HepG2 (cell line): ENCODE results near the gene ARHGEF39. TPM values are rescaled to one million over a fixed set of nuclear protein-coding genes. Genes with fewer than 3 reads are reported as not detected.

Experiments used
- CENPT ChIP-seq: sonication (generic); formaldehyde crosslinking; IDR thresholded peaks from 2 replicates; pipeline ENCODE4 v1.8.0; 2022; ENCODE audit warnings: low read depth, mild to moderate bottlenecking, moderate library complexity, missing genetic modification reagents
- FOXA1 ChIP-seq, 2 experiments: fragments of 450-650 bp in 1 of 2; sonication (generic) in 1 of 2; formaldehyde crosslinking in 1 of 2; IDR thresholded peaks; 2 replicates each; pipeline versions ENCODE4 v1.4.0 to v1.6.1; 2016 to 2020; ENCODE audit warnings: missing genetic modification reagents in 1 of 2
- HNRNPH1 ChIP-seq: fragments of 200-400 bp; formaldehyde crosslinking; optimal IDR thresholded peaks from 2 replicates; pipeline ENCODE3; 2017; ENCODE audit warnings: mild to moderate bottlenecking, low read depth, low read length
- IKZF1 ChIP-seq: fragments of 450-650 bp; IDR thresholded peaks from 2 replicates; pipeline ENCODE4 v1.7.1; 2016
- NAIF1 ChIP-seq: sonication (generic); formaldehyde crosslinking; IDR thresholded peaks from 2 replicates; pipeline ENCODE4 v1.5.0; 2020; ENCODE audit warnings: mild to moderate bottlenecking, missing genetic modification reagents, borderline replicate concordance
- NR2F1 ChIP-seq, 2 experiments: fragments of 450-650 bp in 1 of 2; formaldehyde crosslinking in 1 of 2; IDR thresholded peaks; 2 replicates each; pipeline versions ENCODE4 v1.5.0 to v1.6.1; 2016 to 2020; ENCODE audit warnings: mild to moderate bottlenecking in 1 of 2, missing compliant biosample characterization in 1 of 2, missing genetic modification reagents in 1 of 2, moderate library complexity in 1 of 2
- PHF8 ChIP-seq: sonication (generic); formaldehyde crosslinking; IDR thresholded peaks from 2 replicates; pipeline ENCODE4 v1.5.0; 2020; ENCODE audit warnings: missing genetic modification reagents
- RBFOX2 ChIP-seq: fragments of 200-400 bp; formaldehyde crosslinking; IDR thresholded peaks from 2 replicates; pipeline ENCODE4 v1.6.1; 2017; ENCODE audit warnings: low read depth, mild to moderate bottlenecking, low read length
- SIX1 ChIP-seq: sonication (generic); formaldehyde crosslinking; IDR thresholded peaks from 2 replicates; pipeline ENCODE4 v1.4.0; 2020; ENCODE audit warnings: missing genetic modification reagents, borderline replicate concordance
- SMARCE1 ChIP-seq: fragments of 450-650 bp; IDR thresholded peaks from 2 replicates; pipeline ENCODE4 v1.6.1; 2017; ENCODE audit warnings: borderline replicate concordance
- SNAI1 ChIP-seq: sonication (generic); formaldehyde crosslinking; IDR thresholded peaks from 2 replicates; pipeline ENCODE4 v1.5.0; 2020; ENCODE audit warnings: mild to moderate bottlenecking, missing genetic modification reagents, borderline replicate concordance
- TRAFD1 ChIP-seq: sonication (generic); formaldehyde crosslinking; IDR thresholded peaks from 2 replicates; pipeline ENCODE4 v1.5.1; 2020; ENCODE audit warnings: missing genetic modification reagents, mild to moderate bottlenecking, borderline replicate concordance
- ZBTB10 ChIP-seq: sonication (generic); formaldehyde crosslinking; IDR thresholded peaks from 2 replicates; pipeline ENCODE4 v1.4.0; 2020; ENCODE audit warnings: missing genetic modification reagents, borderline replicate concordance
- ZFYVE20 ChIP-seq: sonication (generic); formaldehyde crosslinking; IDR thresholded peaks from 2 replicates; pipeline ENCODE4 v1.8.0; 2023; ENCODE audit warnings: low read depth, mild to moderate bottlenecking, moderate library complexity, missing genetic modification reagents, borderline replicate concordance
- ZNF20 ChIP-seq: sonication (generic); formaldehyde crosslinking; IDR thresholded peaks from 2 replicates; pipeline ENCODE4 v1.4.0; 2020; ENCODE audit warnings: mild to moderate bottlenecking, moderate library complexity, missing genetic modification reagents
- ZNF256 ChIP-seq: sonication (generic); formaldehyde crosslinking; conservative IDR thresholded peaks from 2 replicates; pipeline ENCODE4 v1.4.0; 2020; ENCODE audit warnings: missing genetic modification reagents
- ZNF282 ChIP-seq: fragments of 450-650 bp; IDR thresholded peaks from 2 replicates; pipeline ENCODE4 v1.6.1; 2018; ENCODE audit not compliant: partially characterized antibody
- ZNF776 ChIP-seq: sonication (generic); formaldehyde crosslinking; IDR thresholded peaks from 2 replicates; pipeline ENCODE4 v1.4.0; 2020; ENCODE audit warnings: mild to moderate bottlenecking, missing genetic modification reagents
- ZNF777 ChIP-seq: sonication (generic); formaldehyde crosslinking; IDR thresholded peaks from 2 replicates; pipeline ENCODE4 v1.4.0; 2020; ENCODE audit warnings: missing genetic modification reagents
- ZXDC ChIP-seq: sonication (generic); formaldehyde crosslinking; IDR thresholded peaks from 2 replicates; pipeline ENCODE4 v1.5.0; 2020; ENCODE audit warnings: mild to moderate bottlenecking, missing genetic modification reagents
- polyA plus RNA-seq, 8 experiments: library from polyadenylated mRNA; depleted of rRNA in 3 of 8; stranded (reverse) in 7 of 8; unstranded in 1 of 8; fragments of >200 nt; fragmentation: Illumina TruSeq in 4 of 8; extraction: Trizol in 4 of 8; gene quantifications; 2 replicates each; pipeline versions ENCODE4 v1.2.1 to v1.2.3, GENCODE V29; 2011 to 2016; ENCODE audit warnings: low read depth in 4 of 8, missing spikeins in 1 of 8, mixed read lengths in 1 of 8; ENCODE audit not compliant: insufficient read depth in 1 of 8
- total RNA-seq, 5 experiments: library from RNA; depleted of rRNA; stranded (reverse); fragments of >200 nt; fragmentation: Illumina TruSeq; extraction: Trizol; gene quantifications; 2 replicates each; pipeline ENCODE4 v1.2.3, GENCODE V29; 2016; ENCODE audit warnings: low read depth in 1 of 5

The ARHGEF39 gene
- total and polyA plus RNA-seq, 2 of the 13 experiments (the other 11 are each of a cell fraction or from before 2014, with no cell fraction given): 11.2 to 12.3 TPM

- TF ChIP-seq ZBTB10 (CRISPR knock-in tag): peak; percentile 38; the same call in 1 of the 2 replicates
- TF ChIP-seq SIX1 (CRISPR knock-in tag): peak; percentile 74; the same call in 1 of the 2 replicates
- 0 out of 2 replicates have a peak, but pooled peaks have one; percentile 51 for TF ChIP-seq NAIF1
- no peak for TF ChIP-seq CENPT (CRISPR knock-in tag)
- TF ChIP-seq IKZF1: no peak
- no peak for TF ChIP-seq FOXA1 (IDR thresholded peaks at IDR 0.05)
- peak; percentile 49 for TF ChIP-seq FOXA1 (CRISPR knock-in tag; IDR thresholded peaks at IDR 0.05)
- TF ChIP-seq ZNF20 (CRISPR knock-in tag): no peak
- TF ChIP-seq PHF8: peak; percentile 23; the same call in 1 of the 2 replicates
- TF ChIP-seq ZNF776 (CRISPR knock-in tag): no peak
- TF ChIP-seq ZNF256 (CRISPR knock-in tag): no peak
- no peak for TF ChIP-seq TRAFD1
- no peak for TF ChIP-seq ZXDC (CRISPR knock-in tag)
- TF ChIP-seq RBFOX2: no peak
- TF ChIP-seq HNRNPH1: no peak
- TF ChIP-seq SMARCE1: no peak
- no peak for TF ChIP-seq SNAI1 (CRISPR knock-in tag)
- TF ChIP-seq NR2F1 (CRISPR knock-in tag; IDR thresholded peaks at IDR 0.05): 0 out of 4 replicates have a peak, but pooled peaks of 1 of the 2 experiments have one; percentile 15
- no peak for TF ChIP-seq ZNF282
- no peak for TF ChIP-seq ZNF777 (CRISPR knock-in tag)
- no peak for TF ChIP-seq ZFYVE20
These were observed 4.5 kb upstream of the ARHGEF39 start (continued) for GRCh38 chr9:35669331-35670145.
